Measurements from ENCODE around the gene PARD3.

PARD3 gene

DNA sequence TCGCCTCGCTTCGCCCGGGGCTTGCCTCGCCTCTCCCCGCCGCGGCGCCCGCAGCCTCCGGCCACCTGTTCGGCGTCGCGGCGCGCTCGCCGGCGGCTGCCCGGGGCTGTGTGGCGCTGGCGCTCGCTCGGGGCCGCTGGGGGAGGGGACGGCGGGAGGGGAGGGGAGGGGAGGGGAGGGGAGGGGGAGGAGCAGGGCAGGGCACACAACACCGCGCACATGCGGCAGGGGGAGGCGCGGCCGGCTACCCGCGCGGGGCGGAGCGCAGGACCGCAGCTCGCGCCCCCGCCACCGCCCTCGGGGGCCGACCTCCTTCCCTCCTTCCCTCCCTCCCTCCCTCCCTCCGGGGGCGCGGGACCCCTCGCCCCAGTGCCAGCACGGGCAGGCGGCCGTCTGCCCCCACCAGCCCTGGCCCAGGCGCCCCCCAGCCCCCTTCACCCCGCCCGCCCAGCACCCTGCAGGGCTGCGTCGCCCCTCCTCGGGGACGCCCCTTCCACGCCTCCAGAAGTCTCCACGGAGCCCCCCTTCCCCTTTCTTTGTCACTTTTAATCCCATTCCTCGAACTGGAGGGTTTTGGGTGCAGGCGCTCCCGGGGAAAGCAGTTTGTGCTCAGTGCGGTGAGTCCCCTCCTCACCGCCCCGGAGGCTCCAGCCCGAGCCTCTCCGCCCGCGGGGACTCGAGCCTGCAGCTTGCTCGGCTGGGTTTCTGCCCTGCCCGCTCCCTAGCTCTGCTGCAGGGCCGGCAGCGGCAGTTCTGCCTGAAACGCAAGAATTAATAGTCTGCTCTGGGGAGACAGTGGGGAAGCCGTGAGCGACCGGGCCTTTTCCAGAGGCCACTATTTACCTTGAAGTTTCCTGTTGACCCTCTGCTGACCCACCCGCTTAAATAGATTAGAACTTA, at the start of gene PARD3:
Gene PARD3 (minus strand): TSS at position 112 of the 900 bp plus-strand sequence. CDS start 301 bp downstream, outside the sequence.
- peak within 1 kb of the TSS; percentile 36 for H3K4me3 ChIP-seq (ENCODE audit: low read depth, low read length)
- DNase-seq (ENCODE audit: low read depth): no peak
- TF ChIP-seq, protein P1, sequence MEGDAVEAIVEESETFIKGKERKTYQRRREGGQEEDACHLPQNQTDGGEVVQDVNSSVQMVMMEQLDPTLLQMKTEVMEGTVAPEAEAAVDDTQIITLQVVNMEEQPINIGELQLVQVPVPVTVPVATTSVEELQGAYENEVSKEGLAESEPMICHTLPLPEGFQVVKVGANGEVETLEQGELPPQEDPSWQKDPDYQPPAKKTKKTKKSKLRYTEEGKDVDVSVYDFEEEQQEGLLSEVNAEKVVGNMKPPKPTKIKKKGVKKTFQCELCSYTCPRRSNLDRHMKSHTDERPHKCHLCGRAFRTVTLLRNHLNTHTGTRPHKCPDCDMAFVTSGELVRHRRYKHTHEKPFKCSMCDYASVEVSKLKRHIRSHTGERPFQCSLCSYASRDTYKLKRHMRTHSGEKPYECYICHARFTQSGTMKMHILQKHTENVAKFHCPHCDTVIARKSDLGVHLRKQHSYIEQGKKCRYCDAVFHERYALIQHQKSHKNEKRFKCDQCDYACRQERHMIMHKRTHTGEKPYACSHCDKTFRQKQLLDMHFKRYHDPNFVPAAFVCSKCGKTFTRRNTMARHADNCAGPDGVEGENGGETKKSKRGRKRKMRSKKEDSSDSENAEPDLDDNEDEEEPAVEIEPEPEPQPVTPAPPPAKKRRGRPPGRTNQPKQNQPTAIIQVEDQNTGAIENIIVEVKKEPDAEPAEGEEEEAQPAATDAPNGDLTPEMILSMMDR (IDR thresholded peaks at IDR 0.05; ENCODE audit: low read depth, low read length, missing control alignments): no peak

- TF ChIP-seq, protein P1 (IDR thresholded peaks at IDR 0.05; ENCODE audit: low read depth, low read length, missing control alignments): no peak
- H3K4me3 ChIP-seq (ENCODE audit: low read depth, low read length): no peak overlapping the region
- DNase-seq (ENCODE audit: low read depth): no peak
Measured at GRCh38 chr10:34864149-34865067, 49.3 kb upstream of the PARD3 start.

DNA sequence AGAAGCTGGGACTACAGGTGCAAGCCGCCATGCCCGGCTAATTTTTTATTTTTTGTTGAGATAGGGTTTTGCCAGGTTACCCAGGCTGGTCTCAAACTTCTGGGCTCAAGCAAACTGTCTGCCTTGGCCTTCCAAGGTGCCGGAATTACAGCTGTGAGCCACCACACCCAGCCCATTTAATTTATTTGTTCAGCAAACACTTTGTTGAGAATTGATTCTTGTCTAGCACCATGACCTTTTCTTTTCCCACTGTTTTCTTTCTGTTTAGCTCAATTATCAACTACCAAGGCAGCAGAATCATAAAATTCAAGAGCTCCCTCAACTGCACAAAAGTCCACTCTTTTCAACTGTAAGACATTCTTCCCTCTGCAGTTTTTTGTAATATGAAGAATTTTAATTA, 47.8 kb upstream of the PARD3 start:
- no peak overlapping the region for H3K4me3 ChIP-seq (ENCODE audit: low read depth, low read length)
- TF ChIP-seq, protein P1 (IDR thresholded peaks at IDR 0.05; ENCODE audit: low read depth, low read length, missing control alignments): no peak
- no peak for DNase-seq (ENCODE audit: low read depth)

DNA sequence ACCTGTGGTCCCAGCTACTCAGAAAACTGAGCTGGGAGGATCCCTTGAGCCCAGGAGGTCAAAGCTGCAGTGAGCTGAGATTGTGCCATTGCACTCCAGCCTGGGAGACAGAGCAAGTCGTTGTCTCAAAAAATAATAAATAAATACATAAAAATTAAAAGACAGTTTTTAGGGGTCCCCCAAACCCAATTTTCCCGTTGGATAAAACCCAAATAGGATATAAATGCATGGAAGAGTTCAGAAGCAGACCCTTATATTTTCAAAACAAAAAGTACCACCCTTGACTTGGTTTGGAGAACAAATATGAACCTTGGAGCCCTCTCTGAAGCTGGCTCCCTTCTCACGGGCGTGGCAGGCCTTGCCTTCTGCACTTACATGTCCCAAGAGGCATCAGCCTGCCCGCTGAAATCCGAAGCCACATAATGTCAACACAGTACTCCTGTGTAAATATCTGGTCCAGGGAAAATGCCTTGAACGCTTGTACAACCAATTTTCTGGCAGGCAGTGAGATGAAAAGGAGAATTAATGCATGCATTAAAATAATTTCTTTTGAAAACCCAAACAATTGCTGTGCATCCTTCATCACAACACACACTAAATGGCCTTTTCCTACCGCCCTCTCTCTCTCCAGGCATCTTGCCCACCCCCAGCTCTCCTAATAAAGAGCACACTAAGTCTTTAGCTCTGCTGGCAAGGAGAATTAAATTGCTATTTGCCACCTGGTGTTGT, 46.4 kb upstream of the PARD3 start:
- no peak overlapping the region for H3K4me3 ChIP-seq (ENCODE audit: low read depth, low read length)
- TF ChIP-seq, protein P1 (IDR thresholded peaks at IDR 0.05; ENCODE audit: low read depth, low read length, missing control alignments): no peak
- no peak for DNase-seq (ENCODE audit: low read depth)

DNA sequence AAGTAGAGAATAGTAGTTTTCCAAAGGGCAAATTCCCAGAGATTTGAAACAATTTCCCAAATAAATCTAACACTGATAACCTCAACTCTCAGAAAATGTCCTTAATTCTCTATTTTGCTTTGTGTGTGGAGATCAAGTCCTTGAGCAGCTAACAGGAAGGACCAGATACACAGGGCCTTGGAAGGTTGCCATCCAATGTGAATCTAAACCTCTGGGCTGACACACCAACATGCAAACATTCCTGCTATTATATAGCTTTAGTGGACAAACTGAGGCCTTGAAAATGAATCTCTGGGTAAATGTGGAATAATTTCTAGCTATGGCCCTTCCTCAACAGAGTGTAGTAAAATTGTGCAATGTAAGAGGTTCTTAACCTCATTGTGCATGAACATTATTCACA, 44.1 kb upstream of the PARD3 start:
- TF ChIP-seq, protein P1 (IDR thresholded peaks at IDR 0.05; ENCODE audit: low read depth, low read length, missing control alignments): no peak
- no peak for DNase-seq (ENCODE audit: low read depth)
- H3K4me3 ChIP-seq (ENCODE audit: low read depth, low read length): no peak overlapping the region

- TF ChIP-seq, protein P1 (IDR thresholded peaks at IDR 0.05; ENCODE audit: low read depth, low read length, missing control alignments): no peak
- H3K4me3 ChIP-seq (ENCODE audit: low read depth, low read length): no peak overlapping the region
- DNase-seq (ENCODE audit: low read depth): no peak
Measured at GRCh38 chr10:34858003-34858402, 42.9 kb upstream of the PARD3 start.

Data from GM12864 (cell line).